HepG2 (cell line): ENCODE data around the gene ATG2B.

Experiments used
- NFATC3 ChIP-seq: sonication (generic); formaldehyde crosslinking; IDR thresholded peaks from 2 replicates; pipeline ENCODE4 v1.5.1; 2020; ENCODE audit warnings: mild to moderate bottlenecking, missing genetic modification reagents
- ZNF138 ChIP-seq: sonication (generic); formaldehyde crosslinking; IDR thresholded peaks from 2 replicates; pipeline ENCODE4 v1.5.0; 2020; ENCODE audit warnings: mild to moderate bottlenecking, low read depth, missing genetic modification reagents
- ZNF335 ChIP-seq: sonication (generic); formaldehyde crosslinking; IDR thresholded peaks from 2 replicates; pipeline ENCODE4 v1.4.0; 2020; ENCODE audit warnings: missing genetic modification reagents
- ZNF777 ChIP-seq: sonication (generic); formaldehyde crosslinking; IDR thresholded peaks from 2 replicates; pipeline ENCODE4 v1.4.0; 2020; ENCODE audit warnings: missing genetic modification reagents

DNA sequence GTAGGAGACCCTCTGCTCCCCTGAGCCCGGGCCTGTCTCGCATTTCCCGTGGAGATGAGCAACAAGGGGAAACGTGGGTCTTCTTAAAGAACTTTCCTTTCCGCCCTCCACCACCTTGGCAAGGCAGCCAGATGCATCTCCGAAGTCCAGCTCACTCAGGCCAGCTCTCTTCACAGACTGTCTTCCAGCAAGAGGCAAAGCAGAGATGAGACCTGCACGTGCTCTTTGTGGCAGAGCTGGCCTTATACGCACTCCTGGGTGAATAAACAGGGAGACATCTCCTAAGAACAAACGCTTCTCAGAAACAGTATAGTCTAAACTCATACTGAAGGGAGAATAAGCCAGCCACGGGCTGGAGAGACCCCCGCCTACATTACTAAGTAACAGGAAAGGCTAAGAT is 108.5 kb downstream of the ATG2B start:
- no peak for TF ChIP-seq ZNF777 (CRISPR knock-in tag)
- TF ChIP-seq ZNF138: no peak
- no peak for TF ChIP-seq ZNF335 (CRISPR knock-in tag)
- no peak for TF ChIP-seq NFATC3 (CRISPR knock-in tag)
